SH-SY5Y (cell line): ENCODE measurements around the gene PGS1.

Source experiments
- GATA2 ChIP-seq: IDR thresholded peaks from 2 replicates; pipeline ENCODE4 v1.6.1; 2011; ENCODE audit warnings: mild to moderate bottlenecking, low read depth, low read length
- GATA3 ChIP-seq: IDR thresholded peaks from 2 replicates; pipeline ENCODE4 v1.6.1; 2011; ENCODE audit warnings: low read depth, mild to moderate bottlenecking, low read length, moderate library complexity

- TF ChIP-seq GATA2 = no peak
- no peak for TF ChIP-seq GATA3
These were observed 13.8 kb upstream of the PGS1 start for GRCh38 chr17:78364436-78365281.
